ENCODE data around the gene PPL. TPM values are rescaled to one million over a fixed set of nuclear protein-coding genes. Genes with fewer than 3 reads are reported as not detected.

Gene PPL
- total and polyA plus RNA-seq, 2 donors (not counting 3 experiments of a cell fraction or from before 2014, with no cell fraction given), result 0.07 to 0.20 TPM

DNA sequence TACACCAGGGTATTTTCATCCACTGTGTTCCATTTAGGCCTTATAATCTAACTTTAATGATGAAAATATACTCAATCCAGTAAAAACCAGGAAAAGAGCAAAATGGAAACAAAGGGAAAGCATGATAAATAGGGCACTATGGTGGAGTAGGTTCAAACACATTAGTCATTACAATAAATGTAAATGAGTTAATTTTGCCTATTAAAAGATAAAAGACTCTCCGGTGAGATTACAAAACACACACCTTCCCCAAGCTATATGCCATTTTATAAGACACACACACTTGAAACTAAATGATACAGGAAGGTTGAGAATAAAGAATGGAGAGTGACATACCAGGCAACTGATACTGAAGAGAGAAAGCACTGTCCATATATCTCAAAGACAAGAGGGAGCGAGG lies 10.0 kb downstream of the PPL start:
- FAIRE-seq (no peak), DNase-seq (ENCODE audit: low read depth, low spot score) (no peak)
- H4K20me1 ChIP-seq (replicated peaks; ENCODE audit: control insufficient read depth, extremely low read depth, insufficient read depth, low read length), result no peaks in the 10 kb centered on the region
- intact Hi-C loops (cut with micrococcal nuclease) (no loop called here), dilution Hi-C loops (cut with MboI; ENCODE audit: extremely low pct_ligation_motif_present, low sequenced_read_pairs) (no loop called here)
- no peak overlapping the region for H3K4me3 ChIP-seq (replicated peaks in 1 of 3; ENCODE audit: insufficient read depth in 1 of 3, low read depth in 1 of 3, low read length in 3 of 3)
- no TSS peak for BruUV-seq (replicated peaks)
- H3K9me3 ChIP-seq (replicated peaks; ENCODE audit: control insufficient read depth, insufficient read depth, low read length), result peaks cover 2% of the 10 kb centered on the region
- no peaks in the 10 kb centered on the region for H3K4me1 ChIP-seq (ENCODE audit: control insufficient read depth, extremely low read depth, insufficient read depth, low read length)
- no peaks in the 10 kb centered on the region for H3K79me2 ChIP-seq (ENCODE audit: control insufficient read depth, insufficient read depth, low read length)
- H3K9ac ChIP-seq (replicated peaks; ENCODE audit: extremely low read depth, insufficient read depth, low read length), result no peak overlapping the region
- H3K36me3 ChIP-seq (ENCODE audit: control insufficient read depth in 2 of 2, extremely low read depth in 1 of 2, insufficient read depth in 2 of 2, low read length in 2 of 2), result no peaks in the 10 kb centered on the region
- H3K27me3 ChIP-seq (ENCODE audit: control insufficient read depth in 2 of 2, insufficient read depth in 2 of 2, low read length in 2 of 2), result no peaks in the 10 kb centered on the region
- H3K27ac ChIP-seq (ENCODE audit: insufficient read depth, low read depth, low read length), result no peak overlapping the region
- no peaks in the 10 kb centered on the region for H3K9me1 ChIP-seq (replicated peaks; ENCODE audit: control insufficient read depth, extremely low read depth, insufficient read depth, low read length)
- POLR2A ChIA-PET, result no interaction called here
- H2AFZ ChIP-seq (ENCODE audit: low read depth, low read length), result no peak overlapping the region
- CTCF ChIA-PET, result no interaction called here
- no peak overlapping the region for H3K4me2 ChIP-seq (ENCODE audit: insufficient read depth, low read length)
- TF ChIP-seq FOS (IDR thresholded peaks at IDR 0.05; ENCODE audit: borderline replicate concordance, insufficient read depth, low read length) (no peak), EZH2 (IDR thresholded peaks at IDR 0.05; ENCODE audit: borderline replicate concordance, low read depth, low read length, severe bottlenecking) (no peak), MYC (IDR thresholded peaks at IDR 0.05; ENCODE audit: low read depth, low read length) (no peak), JUN (IDR thresholded peaks at IDR 0.05; ENCODE audit: borderline replicate concordance, insufficient read depth, insufficient read length, low read depth) (no peak), POLR2AphosphoS5 (IDR thresholded peaks at IDR 0.05; ENCODE audit: insufficient read depth, low read depth, low read length) (no peak), GATA2 (IDR thresholded peaks at IDR 0.05; ENCODE audit: insufficient read depth, insufficient read length, low read depth, low read length) (no peak), POLR2A (IDR thresholded peaks at IDR 0.05; ENCODE audit: low read depth, low read length) (no peak), CTCF (IDR thresholded peaks at IDR 0.05; ENCODE audit: extremely low read depth in 1 of 2, insufficient read depth in 1 of 2, low read depth in 1 of 2, low read length in 2 of 2) (no peak)
- TF ChIP-seq, protein P1, sequence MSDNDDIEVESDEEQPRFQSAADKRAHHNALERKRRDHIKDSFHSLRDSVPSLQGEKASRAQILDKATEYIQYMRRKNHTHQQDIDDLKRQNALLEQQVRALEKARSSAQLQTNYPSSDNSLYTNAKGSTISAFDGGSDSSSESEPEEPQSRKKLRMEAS (IDR thresholded peaks at IDR 0.05; ENCODE audit: insufficient read depth, insufficient read length), result no peak
